GM19467 (cell line): ENCODE data around the gene HOXD13.

Experiments
- ATAC-seq: cut with Tn5 transposase; IDR thresholded peaks from one replicate; pipeline ENCODE4 v1.9.1; 2021; ENCODE audit warnings: mild to moderate bottlenecking, moderate library complexity; ENCODE audit not compliant: unreplicated experiment

The HOXD13 gene

GRCh38 chr2:176080540-176081375, 11.8 kb upstream of the HOXD13 start:
- no peak for ATAC-seq

DNA sequence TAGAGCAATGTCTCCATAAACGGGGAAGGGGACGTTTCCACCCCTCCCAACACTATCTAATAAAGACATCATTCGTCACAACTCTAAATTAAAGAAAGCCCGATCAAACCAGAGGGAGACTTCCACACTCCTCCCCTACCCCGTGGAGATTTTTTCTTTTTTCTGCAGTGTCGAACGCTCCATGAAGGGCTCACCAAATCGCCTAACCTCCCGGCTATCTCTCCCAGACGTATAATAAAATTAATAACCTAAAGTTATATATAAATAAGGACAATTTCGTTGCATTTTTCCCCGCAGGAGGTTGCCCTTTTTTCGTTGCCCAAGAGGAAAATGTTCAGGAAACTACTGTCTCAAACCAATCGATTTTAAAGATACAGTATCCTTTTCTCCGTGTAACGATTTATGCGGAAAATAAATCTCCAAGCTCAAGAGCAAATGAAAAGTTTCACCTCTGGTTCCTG, 11.1 kb upstream of the HOXD13 start:
- ATAC-seq: no peak

DNA sequence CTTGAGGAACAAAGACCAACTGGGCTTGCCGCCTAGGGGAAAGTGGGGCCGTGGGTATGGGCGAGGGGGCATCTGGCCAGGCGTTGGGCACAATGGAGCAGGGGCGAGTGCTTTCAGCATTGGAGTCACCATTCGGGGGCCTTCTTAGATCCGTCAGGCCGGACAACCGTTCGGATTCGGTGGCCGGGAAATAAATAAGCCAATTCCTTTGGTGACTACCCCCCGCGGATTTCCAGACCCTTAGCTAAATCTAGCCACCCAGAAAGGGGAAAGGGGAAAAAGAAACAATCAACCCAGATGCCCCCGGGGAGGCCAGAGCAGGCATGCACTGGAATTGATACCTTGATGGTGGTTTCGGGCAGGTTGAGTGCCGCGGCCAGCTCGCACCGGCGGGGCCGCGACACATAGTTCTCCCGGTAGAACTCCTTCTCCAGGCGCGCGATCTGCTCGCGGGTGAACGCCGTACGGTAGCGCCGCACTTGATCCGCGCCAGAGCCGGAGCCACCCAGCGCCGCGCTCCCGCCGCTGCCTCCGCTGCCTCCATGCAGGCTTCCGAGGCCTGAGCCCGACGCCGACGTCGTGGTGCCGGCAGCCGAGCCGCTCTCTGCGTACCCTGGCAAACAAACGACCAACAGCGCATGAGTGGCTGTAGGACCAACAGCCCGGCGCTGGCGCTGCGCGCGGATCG, 10.5 kb upstream of the HOXD13 start:
- ATAC-seq: no peak

DNA sequence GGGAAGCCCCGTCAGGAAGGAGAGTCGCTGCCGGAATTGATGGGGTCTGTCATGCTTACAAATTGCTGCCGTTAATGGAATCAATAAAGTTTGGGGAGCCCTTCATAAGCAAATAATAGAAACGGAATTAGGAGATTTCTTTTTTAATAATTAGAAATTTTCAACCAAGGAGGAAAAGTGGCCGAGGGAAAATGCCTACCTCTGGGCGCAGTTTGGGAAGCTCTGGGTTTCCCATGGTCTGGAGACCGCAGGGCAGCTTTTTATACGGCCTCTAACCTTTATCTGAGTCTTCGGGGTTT, 10.0 kb upstream of the HOXD13 start:
- no peak for ATAC-seq

DNA sequence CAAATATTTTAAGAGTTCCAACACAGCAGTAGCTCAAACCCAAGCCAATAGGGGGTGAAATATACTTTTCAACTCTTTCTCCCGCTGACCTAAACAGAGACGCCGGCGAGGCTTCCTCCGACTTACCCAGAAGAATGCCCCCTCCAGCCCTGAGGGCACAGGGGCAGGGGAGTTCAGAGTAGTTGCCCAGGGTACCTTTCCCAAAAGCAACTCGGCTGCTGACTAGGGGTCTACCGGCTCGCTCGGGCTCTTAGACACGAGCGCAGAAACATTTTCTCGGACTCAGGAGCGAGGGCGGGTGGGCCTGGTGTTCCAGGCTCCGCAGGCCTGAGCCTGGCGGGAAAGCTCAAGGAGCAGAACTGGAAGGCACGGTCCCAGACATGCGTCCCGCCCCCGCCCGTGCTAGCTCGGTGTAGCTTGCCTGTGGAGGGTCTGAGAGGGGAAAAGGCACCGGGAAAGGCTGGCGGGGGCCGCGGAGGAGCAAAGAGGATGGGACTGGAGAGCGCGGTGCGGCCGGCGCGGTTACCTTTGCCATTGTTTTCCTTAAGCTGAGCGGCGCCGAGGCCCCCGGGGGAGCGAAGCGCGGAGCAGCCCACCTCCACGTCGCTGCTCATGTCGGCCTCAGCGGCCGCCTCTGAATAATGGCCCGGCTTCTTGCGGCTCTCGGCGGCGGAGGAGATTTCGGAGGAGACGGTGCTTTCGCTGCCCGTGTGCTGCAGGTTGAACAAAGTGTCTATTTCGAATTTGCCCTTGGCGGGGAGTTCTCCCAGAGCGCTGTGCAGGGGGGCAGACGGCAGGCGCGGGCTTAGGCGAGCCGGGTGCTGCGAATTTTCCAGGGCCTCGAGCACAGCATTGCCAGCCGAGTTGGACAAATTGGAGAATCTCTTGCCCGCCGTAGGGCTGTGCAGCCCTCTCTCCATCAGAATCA, 9.4 kb upstream of the HOXD13 start:
- no peak for ATAC-seq

DNA sequence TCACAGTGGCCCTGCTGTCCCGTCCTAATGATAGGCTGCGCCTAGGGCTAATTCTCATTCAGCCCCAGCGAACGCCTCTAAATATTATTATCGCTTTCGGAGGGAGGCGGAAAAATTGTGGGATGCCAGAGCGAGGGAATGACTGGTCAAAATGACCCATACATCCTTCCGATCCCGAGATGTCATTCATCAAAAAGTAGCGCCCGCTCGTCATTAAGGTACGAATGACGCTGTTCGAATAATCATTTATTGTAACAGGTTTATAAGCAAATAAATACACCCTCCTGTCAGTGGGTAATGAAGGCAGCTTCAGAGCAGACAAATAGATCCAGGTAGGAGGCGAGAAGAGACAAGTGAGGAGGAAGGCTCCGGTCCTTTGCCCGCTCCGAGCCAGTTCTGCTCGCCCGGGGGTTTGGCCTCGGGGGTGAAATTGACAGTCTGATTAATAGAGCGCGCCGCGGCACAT, 8.7 kb upstream of the HOXD13 start, which contains the start of gene EVX2:
EVX2 (minus strand) TSS at position 167 of the 466 bp plus-strand sequence. CDS start 186 bp downstream, outside the sequence.
- ATAC-seq: no peak

DNA sequence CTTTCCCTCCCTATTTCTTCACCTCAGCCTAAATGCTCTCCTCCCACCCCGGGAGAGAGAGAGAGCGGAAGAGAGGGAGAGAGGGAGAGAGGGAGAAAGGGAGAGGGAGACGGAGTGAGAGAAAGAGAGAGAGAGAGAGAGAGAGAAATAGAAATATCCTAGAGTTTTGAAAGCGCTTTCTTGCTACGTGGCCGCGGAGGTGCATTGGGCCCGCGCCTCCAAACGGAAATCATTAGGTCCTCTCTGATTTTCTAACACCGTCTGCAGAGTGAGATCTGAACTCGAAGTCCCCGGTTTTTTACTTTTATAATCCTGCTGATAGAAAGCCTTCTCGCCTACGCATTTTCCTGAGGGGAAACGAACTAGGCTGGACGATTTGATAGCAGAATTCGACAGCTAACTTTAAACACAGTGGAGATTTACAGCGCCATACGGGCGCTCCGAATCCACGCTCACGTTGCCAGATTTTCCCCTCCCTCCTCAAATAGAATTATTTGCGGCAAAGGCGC, 7.9 kb upstream of the HOXD13 start:
- no peak for ATAC-seq

DNA sequence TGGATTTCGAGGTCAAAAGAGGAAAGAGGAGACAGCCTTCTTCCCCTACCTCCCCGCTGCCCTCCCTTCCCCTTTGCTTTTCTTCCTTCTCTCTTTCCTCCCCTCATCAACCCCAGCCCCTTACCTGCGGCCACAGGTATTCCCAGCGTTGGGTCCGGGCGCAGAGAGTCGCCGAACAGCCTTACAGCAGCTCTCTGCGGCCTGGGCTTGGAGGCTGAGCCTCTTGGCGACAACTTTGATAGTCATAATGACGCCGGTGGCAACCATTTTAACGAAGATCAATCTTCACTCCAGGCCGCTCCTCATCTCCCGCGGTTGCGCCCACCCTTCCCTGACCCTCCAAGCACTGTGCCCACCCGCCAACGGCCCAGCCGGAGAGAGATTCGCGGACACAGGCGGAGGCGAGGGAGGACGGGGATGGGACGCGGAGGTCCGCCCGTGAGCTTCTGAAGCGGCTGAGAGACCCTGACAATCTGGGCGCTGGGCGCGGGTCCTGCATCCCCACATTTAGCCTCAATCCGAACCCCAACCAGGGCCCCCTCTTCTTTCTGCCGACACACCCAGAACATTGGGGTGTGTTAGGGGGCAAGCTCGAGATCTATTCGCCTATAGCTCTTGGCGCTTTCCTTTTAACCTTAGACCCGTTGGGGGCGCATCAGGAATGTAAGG, 7.3 kb upstream of the HOXD13 start:
- ATAC-seq: no peak

- no peak for ATAC-seq
Measured at GRCh38 chr2:176085861-176086771, 6.4 kb upstream of the HOXD13 start.

DNA sequence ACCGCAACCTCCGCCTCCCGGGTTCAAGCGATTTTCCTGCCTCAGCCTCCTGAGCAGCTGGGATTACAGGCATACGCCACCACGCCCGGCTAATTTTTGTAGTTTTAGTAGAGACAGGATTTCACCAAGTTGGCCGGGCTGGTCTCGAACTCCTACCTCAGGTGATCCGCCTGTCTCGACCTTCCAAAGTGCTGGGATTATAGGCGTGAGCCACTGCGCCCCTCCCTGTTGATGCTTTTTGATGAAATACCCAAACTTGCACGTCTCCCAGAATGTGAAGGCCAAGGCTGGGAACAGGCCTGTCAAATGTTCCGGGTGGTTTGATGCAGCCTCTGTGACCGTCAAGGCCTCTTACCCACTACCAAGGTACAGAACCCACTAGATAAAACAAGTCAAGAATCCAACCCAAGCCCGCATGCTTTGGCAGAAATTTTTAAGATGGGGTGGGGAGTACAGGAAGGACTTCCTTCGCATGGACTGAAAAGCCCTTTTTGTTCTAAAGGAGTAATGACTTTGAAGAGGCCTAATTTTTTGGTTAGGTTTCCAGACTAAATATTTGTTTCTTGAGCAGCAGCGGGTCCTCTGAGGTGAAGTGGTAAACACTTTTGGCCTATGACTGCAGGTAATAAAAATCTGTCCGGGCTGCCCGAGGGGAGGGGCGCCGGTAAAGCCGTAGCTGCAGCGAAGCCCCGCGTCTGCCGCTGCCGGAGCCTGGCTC, 5.0 kb upstream of the HOXD13 start:
- no peak for ATAC-seq

GRCh38 chr2:176088048-176088936, 4.2 kb upstream of the HOXD13 start:
- ATAC-seq: no peak

- ATAC-seq: no peak
Measured at GRCh38 chr2:176088937-176089842, 3.3 kb upstream of the HOXD13 start.

DNA sequence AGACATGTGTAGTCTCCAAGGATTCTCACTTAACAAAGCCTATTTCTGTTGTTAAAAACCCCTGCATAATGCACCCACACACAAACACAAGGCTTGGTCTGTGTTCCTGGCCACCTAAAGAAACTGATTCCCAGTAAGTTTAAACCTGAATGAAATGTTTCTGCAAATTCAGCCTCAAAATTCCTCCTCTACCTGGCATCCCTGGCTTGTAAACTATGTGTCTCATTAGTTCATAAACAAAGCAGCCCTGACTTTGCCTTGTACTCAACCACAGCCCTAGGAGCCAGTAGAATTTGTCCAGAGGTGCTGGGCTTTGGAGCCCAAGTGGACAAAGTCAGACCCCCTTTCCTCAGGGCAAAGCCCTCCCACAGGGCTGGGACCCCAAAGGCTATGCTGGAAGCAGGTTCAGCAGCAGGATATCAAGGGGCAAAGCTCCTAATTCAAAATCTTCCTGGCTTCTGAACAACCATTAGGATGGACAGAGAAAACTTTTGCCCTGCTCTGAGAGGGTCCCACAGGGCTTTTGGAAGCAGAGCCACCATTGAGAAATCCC, 2.6 kb upstream of the HOXD13 start:
- ATAC-seq: no peak

DNA sequence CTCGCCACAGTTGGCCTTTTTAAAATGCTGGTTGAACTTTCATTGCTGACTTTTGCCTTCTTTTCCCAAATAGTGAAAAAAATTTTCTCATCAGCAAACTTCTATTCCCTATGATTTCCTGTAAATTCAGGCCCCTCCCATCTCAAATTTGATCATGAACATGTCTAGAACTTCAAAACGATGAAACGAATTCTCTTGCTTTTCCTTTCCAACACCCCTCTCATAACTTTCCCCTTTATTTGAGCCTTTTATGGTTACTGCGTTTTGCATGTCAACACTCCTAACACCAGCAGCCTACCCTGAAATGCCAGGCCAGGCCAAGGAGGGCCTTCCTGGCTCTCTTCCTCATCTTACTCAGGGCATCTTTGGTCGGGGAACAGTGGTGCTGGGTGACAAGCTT, 1.7 kb upstream of the HOXD13 start:
- ATAC-seq: no peak

- no peak for ATAC-seq
Measured at GRCh38 chr2:176091329-176092258, 927 bp upstream of the HOXD13 start.
